Ammon's horn (tissue), 1 donor: ENCODE data around the gene BRINP3.

ENCODE experiments used
- DNase-seq: peaks from one replicate; pipeline ENCODE4 v3.0.0-alpha.2; 2016; ENCODE audit warnings: low spot score

BRINP3 gene

DNA sequence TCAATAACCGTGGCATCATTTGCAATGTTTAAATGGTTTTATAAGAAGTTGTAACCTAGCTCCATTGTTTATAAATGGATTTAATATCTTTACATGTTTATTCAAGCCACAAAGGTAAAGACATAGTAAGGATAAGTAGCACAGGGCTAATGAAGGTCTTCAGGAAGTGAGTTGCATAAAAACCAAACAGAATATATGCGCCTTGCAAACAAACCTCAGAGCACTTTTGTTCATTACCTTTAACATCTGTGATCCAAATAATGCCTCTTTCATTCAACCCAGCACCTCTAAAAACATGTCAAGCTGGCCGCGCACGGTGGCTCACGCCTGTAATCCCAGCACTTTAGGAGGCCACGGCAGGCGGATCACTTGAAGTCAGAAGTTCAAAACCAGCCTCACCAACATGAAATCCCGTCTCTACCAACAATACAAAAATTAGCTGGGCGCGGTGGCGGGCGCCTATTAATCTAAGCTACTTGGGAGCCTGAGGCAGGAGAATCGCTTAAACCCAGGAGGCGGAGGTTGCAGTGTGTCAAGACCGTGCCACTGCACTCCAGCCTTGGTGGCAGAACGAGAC lies 25.3 kb downstream of the BRINP3 start:
- DNase-seq, result no peak

GRCh38 chr1:190444464-190444863 lies 33.2 kb downstream of the BRINP3 start:
- no peak for DNase-seq

GRCh38 chr1:190439447-190439846 lies 38.2 kb downstream of the BRINP3 start:
- DNase-seq, result no peak

DNA sequence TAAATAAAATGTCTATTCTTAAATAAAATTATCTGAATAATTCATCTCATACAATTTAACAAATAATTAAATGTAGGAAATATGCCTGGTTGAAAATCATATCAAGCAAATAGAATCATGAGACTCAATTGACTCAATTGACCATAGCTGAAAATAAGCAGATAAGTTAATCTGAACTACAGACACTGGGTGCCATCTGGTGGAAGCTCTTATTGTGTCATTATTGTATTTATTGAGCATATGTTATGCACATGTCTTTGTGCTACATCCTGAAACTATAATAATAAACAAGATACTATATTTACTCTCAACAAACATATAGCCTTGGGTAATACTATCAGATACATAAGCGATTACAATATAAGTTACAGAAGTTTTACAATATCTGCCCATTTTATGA lies 41.0 kb downstream of the BRINP3 start:
- peak; percentile 14 for DNase-seq

DNA sequence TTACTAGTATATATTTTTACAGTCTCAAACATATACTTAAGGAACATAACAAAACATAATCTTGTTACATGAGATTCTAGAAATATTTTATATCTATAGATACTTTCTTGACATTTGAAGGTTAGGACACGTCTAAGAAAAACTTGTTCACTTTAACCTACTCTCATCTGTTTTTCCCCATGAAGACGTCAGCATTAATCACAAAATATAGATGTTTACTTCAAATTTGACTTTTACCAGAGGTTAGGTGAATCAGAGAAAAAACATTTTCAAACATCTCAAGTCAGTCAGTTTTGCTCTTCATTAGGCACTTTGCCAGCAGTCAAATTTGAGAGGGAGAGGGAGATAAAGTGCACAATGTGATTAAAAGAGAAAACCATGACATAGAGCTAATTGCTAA lies 47.7 kb downstream of the BRINP3 start:
- DNase-seq, result no peak

DNA sequence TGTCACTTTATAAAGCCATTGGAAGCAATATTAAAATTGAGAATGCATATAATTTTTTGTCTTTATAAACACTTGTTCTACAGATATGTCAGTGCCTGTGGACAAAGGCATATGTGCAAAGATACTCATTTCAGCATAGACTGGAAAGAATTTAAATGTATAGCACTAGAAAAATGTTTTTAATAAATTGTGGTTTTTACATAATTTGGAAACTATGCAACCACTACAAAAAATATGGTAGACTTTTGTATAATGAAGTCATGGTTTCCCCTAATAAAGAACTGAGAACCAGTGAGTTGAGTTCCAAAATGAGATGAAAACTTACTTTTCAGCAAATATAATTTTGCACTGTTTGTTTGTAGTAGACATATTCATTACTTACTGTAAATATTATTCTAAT lies 48.5 kb downstream of the BRINP3 start:
- DNase-seq, result no peak

- DNase-seq, result no peak
Measured at GRCh38 chr1:190416239-190416638, 61.4 kb downstream of the BRINP3 start.

DNA sequence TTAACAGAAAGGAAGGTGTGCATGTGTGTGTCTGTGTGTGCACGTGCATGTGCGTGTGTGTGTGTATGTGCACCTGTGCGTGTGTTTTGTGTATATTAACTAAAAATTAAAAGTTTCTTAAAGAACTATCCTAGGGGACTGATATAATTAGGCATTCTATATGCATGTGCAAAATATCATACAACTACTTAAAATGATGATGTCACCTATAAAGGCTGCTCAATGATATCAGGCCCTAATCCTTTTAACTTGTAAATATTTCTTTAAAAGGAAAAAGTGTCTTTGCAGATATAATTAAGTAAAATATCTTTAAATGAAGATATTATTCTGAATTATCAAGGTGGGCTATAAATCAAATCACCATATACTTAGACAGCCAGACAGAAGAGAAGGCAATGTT lies 64.5 kb downstream of the BRINP3 start:
- no peak for DNase-seq

GRCh38 chr1:190403402-190403801 lies 74.3 kb downstream of the BRINP3 start:
- DNase-seq, result no peak

DNA sequence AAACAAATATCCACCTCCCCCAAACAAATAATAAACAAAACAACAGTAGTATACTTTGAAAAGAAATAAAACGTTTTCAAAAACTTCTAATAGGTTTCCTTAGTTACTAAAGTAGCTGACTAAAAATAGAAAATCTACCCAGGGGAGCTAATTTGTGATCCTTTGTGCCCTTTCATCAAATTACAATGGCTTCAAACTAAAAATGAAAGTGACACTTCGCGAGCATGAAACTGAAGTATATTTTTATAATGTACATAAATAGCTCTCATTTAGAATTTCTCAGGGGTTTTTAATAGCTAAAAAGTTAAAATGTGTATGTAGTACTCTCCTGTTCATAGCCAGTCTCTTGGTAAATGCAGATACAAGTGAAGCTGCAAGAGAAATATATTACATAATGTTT lies 78.4 kb downstream of the BRINP3 start:
- DNase-seq, result no peak

- no peak for DNase-seq
Measured at GRCh38 chr1:190391582-190391981, 86.1 kb downstream of the BRINP3 start.

GRCh38 chr1:190377991-190378390 lies 99.7 kb downstream of the BRINP3 start:
- no peak for DNase-seq

DNA sequence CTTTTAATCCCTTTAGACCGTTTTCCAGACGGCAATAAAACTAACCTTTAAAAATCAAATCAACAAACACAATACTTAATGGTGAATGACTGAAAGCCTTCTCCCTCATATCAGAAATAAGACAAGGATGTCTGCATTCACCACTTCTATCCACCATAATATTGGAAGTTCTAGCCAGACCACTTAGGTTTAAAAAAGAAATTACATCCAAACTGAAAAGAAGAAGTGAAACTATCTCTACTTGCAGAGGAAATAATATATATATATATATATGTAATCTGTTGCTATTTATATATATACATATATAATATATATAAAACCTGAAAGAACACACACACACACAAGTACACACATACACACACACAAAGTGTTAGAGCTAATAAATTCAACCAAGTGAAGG lies 100.4 kb downstream of the BRINP3 start:
- DNase-seq, result no peak

DNA sequence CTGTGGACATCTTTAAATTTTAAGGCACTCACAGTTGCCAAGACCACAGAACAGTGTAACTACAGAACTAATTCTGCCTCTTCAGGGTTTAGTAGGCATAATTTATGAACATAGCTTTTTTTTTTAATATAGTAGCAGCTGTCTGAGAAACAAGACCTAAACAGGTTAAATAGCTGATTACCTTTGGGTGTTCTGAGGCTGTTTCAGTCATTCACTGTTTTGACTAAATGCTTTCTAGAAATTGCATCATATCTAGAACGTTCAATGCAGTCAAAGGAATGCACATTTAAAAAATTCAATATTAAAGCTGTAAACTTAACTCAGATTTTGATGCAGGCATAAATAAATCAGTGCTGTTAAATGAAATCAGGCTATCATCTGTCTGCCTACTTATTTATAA lies 101.6 kb downstream of the BRINP3 start:
- DNase-seq, result no peak

GRCh38 chr1:190373705-190374336 lies 103.8 kb downstream of the BRINP3 start:
- DNase-seq, result no peak

GRCh38 chr1:190367200-190367599 lies 110.5 kb downstream of the BRINP3 start:
- DNase-seq, result no peak

DNA sequence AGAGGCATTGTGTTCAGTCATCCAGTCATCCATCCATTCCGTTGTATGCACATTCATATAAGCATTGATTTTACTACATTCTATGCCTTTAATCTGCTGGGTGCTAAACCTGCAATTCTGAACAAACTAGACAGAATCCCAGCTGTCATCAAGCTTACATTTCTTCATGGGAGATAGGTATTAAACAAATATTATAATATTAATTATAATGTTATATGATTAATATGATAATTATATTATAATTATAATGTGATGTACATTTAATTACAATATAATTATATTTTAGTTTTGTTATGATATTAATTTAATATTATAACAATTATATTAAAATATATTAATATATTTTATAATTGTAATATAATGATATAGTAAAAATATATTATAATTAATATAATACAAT lies 112.4 kb downstream of the BRINP3 start:
- DNase-seq, result no peak

GRCh38 chr1:190353538-190354101 lies 124.0 kb downstream of the BRINP3 start:
- DNase-seq, result no peak

DNA sequence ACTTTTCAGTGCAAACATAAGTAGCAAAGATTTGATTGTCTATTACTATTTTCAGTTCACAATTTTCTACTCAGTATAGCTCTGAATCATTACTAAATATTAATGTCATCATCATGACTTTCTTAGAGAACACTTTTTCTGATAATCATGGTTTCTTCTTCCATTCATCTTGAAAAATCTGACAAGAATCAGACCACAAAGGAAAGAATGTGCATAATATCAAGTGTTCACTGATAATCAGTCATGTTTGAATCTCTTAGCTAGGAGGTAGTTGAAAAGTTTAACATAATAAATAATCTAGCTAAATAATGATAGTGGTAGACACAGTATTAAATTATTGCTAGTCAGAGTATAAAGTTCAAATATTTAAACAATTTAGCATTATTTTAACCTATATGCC lies 133.2 kb downstream of the BRINP3 start:
- DNase-seq, result no peak

DNA sequence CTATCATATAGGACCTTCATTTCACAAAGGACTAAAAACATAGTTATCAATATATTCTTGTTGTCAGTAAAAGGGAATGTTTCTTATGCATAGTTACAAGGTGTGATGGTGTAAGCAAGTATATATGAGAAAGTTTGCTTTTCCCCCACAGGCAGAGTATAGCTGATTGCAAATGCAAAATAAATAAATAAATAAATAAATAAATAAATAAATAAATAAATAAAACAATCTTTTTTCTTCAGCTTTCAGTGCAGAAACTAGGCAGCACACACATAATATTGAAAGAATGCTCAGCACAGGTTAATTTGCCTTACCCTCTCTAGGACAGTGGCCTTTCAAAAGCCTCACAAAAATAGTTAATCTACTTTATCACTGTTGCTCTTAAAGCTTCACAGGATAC lies 138.8 kb downstream of the BRINP3 start:
- no peak for DNase-seq

GRCh38 chr1:190328871-190329270 lies 148.8 kb downstream of the BRINP3 start:
- DNase-seq, result no peak

DNA sequence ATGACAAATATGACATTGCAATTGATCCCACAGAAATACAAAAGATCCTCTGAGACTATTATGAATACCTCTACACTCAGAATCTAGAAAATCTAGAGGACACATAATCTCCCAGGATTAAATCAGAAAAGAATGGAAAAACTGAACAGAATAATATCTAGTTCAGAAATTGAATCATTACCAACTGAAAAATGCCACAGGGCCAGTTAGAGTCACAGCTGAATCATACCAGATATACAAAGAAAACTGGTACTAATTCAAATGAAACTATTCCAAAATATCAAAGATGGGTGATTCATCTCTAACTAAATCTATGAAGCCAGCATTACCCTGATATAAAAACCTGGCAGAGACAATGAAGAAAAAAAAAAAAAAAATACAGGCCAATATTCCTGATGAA lies 149.3 kb downstream of the BRINP3 start:
- no peak for DNase-seq

GRCh38 chr1:190327271-190327670 lies 150.4 kb downstream of the BRINP3 start:
- DNase-seq, result no peak

- DNase-seq, result no peak
Measured at GRCh38 chr1:190323530-190323929, 154.1 kb downstream of the BRINP3 start.
